Posterior vena cava (tissue), 2 donors: ENCODE results near the gene PLXNA3. TPM values are rescaled to one million over a fixed set of nuclear protein-coding genes. Genes with fewer than 3 reads are reported as not detected.

Source experiments
- DNase-seq: peaks from one replicate; pipeline ENCODE4 v3.0.0-alpha.2; 2020; ENCODE audit warnings: low spot score
- intact Hi-C, 2 donors: fragments of 100-400 bp; cut with DNase I; formaldehyde crosslinking; loops; one replicate each; pipeline versions ENCODE4 v1.14.1 to v1.14.2; 2022 to 2023
- total RNA-seq, 2 donors: library from RNA; stranded (reverse); fragmentation: NEBNext Ultra II Directional; extraction: Animal tissue kit (Norgen Biotek cat#: 25700); gene quantifications; one replicate each; pipeline ENCODE4 v1.2.1, GENCODE V29; 2021
- donor health status: DM: yes; HTN: yes; CAD: no.
- donor health status: DM: yes; HTN: yes; CAD: no.

The PLXNA3 gene
- total RNA-seq, 2 donors from 2014 or later: 23.7 to 31.1 TPM

DNA sequence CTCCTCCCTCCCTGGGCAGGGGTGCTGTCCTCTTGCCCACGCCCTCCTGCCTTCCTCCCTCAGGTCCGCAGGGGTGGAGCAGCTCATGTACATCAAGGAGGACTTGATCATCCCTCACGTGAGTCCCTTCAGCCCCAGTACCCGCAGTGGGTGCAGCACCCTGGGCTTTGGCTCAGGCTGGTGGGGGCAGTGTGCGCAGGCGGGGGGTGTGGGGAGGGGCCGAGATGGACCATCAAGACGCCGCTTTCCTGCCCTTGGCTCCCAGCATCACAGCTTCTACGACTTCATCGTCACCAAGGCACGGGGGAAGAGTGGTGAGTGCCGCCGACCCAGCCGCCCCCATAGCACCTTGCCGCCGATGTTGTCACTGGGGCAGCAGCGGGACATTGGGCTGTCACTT, 8.5 kb upstream of the PLXNA3 start:
- intact Hi-C loops: loop anchor here (5.0 to 10.0 kb wide), 2 partner anchors 38 to 1565 kb away; partner anchors contain the start of gene UBL4A (in 1 of the 2)
- no peak for DNase-seq

DNA sequence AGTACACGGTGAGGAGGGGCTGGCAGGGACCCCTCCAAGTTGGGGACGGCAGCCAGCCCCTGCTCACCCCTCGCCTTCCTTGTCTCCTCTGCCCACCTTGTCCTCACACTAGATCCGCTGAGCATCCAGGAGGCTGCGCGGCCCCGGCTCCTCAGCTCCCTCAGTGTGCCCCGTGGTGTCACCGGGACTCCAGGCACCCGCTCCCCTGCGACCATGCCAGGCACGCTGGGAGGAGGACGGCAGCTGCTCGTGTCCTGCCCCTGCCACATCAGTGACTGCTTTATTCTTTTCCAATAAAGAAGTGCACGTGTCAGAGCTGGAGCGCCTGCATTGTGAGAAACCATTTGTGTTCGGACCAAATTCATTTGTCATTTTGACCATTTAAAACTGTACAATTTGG, 7.8 kb upstream of the PLXNA3 start:
- no peak for DNase-seq
- intact Hi-C loops: loop anchor here in 1 of 2 donors (10.0 kb wide), 1 partner anchor 1566 kb away; no protein-coding TSS in a partner anchor

DNA sequence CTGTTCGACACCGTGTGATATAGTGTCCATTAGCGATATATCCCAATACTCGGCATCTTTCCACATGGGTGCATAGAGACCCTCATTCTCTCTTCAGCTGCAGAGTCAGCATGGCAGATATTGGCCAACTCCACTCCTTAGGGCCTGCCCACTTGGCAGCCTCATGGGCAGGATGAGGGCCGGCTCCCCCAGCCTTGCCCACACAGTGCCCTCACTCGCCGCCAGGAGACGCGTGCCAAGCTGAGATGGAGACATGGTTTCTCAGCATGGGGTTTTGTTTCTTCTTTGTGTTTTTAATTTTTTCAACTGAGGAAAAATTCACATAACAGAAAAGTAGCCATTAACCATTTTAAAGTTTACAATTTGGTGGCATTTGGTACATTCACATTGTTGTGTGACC, 5.3 kb upstream of the PLXNA3 start:
- intact Hi-C loops: loop anchor here in 1 of 2 donors (10.0 kb wide), 1 partner anchor 1568 kb away; no protein-coding TSS in a partner anchor
- DNase-seq: no peak

DNA sequence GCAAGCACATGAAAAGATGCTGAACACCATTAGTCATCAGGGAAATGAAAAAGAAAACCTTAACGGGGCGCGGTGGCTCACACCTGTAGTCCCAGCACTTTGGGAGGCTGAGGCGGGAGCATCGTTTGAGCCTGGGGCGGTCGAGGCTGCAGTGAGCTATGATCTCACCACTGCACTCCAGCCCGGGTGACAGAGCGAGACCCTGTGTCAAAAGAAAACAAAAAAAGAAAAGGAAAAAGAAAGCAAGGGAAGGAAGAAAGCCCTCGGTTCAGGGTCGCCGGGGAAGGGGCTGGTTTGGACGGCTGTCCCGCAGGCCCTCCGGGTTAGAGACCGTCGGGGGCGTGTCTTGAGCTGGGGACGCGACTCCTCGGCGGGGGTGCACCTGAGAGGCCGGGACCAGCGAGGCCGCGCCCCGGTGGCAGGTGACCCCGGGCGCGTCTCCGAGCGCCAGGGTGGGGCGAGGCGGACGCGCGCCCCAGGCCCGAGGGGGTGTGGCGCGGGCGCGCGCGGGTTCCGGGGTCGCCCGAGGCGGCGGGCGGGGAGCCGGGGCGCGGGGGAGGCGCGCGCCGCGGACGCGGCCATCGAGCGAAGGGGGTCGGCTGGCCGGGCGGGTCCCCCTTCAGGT, 478 bp upstream of the PLXNA3 start:
- intact Hi-C loops: loop anchor here in 1 of 2 donors (10.0 kb wide), 1 partner anchor 1573 kb away; no protein-coding TSS in a partner anchor
- no peak for DNase-seq

DNA sequence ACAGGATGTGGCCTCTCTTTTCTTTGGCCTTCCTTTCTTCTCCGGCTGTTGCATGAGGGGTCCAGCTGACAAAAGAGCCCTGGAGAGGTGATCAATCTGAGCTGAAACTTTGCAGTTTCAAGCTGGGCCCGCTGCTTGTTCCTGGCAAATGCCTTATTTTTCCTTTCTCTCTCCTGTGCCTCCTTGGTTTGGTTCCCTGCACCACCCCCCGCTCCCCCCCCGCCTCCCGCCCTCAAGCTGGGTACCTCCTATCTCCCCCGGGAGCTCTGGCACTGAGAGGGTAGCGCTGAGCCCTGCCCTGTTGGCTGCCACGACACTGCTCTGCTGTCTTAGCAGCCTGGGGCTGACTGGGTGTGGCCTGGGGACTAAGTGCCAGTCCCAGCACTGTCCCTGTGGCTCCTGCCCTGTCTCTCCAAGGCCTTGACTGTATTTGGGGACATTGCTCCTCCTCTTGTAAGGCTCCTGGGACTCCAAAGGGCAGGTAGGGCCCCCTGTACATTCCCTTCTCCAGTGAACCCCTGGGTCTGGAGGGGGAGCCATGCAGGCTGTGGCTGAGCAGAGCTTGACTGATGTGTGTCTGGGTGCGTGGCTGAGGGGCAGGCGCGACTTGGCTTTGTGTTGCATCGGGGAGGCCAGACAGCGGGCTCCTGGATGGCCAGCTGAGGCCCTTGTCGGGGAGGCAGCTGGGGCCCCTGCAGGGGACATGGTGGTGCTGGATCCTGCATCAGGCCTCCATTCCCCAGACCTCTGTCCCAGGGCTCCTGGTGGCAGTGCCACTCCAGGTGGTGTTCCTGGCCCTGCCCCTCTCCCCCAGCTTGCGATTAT, 1.1 kb downstream of the PLXNA3 start:
- intact Hi-C loops: loop anchor here in 1 of 2 donors (10.0 kb wide), 1 partner anchor 1574 kb away; no protein-coding TSS in a partner anchor
- no peak for DNase-seq

DNA sequence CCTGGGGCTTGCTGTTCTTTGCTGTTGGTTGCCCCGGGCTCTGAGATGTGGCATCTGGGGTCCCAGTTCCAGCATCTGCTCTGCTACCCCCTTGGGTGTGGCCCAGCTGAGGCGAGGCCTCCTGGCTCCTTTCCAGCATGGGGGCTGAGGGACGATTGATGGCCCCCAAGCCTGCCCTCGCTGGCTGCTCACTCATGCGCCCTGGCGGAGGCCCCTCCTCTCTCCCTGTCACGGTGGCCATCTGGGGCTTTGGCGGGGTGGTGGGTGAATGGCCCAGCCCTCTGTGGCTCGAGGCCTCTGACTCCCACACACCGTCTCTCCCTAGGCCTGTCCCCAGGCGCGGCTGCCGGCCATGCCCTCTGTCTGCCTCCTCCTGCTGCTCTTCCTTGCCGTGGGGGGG, 1.8 kb downstream of the PLXNA3 start:
- no peak for DNase-seq
- intact Hi-C loops: loop anchor here in 1 of 2 donors (10.0 kb wide), 1 partner anchor 1575 kb away; no protein-coding TSS in a partner anchor

DNA sequence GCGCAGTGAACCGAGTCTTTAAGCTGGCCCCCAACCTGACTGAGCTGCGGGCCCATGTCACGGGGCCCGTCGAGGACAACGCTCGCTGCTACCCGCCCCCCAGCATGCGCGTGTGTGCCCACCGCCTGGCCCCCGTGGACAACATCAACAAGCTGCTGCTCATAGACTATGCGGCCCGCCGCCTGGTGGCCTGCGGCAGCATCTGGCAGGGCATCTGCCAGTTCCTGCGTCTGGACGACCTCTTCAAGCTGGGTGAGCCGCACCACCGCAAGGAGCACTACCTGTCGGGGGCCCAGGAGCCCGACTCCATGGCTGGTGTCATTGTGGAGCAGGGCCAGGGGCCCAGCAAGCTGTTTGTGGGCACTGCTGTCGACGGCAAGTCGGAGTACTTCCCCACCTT, 2.2 kb downstream of the PLXNA3 start:
- no peak for DNase-seq
- intact Hi-C loops: no loop called here

DNA sequence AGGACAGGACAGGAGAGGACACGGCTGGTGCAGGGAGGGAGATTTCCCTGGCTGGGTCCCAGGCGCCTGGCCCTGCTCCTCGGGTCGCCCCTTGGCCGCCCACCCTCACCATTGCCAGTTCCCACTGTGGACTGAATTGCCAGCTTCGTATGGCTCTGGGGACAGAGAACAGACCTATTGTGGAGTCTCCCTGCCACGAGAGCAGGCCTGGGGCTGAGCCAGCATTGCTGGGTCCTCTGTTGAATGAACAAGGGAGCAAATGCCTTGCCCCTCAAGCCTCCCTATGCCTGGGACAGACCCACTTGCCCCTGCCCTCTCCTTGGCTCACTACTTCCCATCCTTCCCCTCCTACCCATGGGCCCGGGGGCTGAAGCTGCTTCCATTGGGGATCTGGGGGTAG, 4.3 kb downstream of the PLXNA3 start:
- no peak for DNase-seq
- intact Hi-C loops: no loop called here

DNA sequence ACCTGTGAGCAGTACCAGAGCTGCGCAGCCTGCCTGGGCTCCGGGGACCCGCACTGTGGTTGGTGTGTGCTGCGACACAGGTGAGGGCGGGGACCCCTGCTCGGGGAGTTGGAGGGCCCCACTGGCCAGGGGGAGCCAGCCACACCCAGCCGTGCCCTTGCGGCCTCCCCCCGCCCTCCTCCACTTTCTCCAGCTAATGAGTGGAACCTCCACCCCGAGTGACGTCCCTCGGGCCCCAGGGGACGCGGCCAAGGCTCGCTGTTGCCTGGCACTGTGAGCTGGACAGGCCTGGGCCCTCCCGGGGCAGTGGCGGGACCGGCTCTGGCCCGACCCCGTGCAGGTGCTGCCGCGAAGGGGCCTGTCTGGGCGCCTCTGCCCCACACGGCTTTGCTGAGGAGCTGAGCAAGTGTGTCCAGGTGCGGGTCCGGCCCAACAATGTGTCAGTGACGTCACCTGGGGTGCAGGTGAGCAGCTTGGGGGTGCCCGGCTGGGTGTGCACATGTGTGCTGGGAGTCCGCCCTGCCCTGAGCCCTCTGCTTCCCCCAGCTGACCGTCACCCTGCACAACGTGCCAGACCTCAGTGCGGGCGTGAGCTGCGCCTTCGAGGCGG, 5.6 kb downstream of the PLXNA3 start:
- intact Hi-C loops: no loop called here
- no peak for DNase-seq

DNA sequence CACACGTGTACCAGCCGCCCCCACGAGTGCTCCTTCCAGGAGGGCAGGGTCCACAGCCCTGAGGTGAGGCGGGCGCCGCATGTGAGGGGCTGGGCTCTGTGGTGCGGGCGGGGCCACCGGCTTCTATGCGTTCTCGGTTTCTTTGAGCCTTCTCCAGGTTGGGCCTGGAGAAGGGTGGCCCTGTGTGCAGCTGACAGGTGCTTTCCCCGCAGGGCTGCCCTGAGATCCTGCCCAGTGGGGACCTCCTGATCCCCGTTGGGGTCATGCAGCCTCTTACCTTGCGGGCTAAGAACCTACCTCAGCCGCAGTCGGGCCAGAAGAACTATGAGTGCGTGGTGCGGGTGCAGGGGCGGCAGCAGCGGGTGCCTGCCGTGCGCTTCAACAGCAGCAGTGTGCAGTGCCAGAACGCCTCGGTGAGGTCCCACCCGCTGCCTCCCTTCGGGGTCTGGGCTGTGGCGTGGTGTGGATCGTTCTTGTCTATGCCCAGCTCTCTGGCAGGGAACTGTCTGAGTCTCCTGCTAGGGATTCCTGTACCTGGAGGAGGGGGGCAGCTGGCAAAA, 6.8 kb downstream of the PLXNA3 start:
- intact Hi-C loops: no loop called here
- no peak for DNase-seq

DNA sequence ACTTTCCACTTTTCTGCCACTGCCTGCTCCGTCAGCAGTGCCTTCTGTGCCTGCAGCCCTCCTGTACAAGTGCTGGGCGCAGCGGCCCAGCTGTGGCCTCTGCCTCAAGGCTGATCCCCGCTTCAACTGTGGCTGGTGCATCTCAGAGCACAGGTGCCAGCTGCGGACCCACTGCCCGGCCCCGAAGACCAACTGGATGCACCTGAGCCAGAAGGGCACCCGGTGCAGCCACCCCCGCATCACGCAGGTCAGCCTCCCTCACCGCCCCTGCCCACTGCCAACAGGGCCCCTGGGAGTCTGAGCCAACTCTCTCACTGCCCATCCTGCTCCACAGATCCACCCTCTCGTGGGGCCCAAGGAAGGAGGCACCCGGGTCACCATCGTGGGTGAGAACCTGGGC, 7.5 kb downstream of the PLXNA3 start:
- intact Hi-C loops: no loop called here
- no peak for DNase-seq

DNA sequence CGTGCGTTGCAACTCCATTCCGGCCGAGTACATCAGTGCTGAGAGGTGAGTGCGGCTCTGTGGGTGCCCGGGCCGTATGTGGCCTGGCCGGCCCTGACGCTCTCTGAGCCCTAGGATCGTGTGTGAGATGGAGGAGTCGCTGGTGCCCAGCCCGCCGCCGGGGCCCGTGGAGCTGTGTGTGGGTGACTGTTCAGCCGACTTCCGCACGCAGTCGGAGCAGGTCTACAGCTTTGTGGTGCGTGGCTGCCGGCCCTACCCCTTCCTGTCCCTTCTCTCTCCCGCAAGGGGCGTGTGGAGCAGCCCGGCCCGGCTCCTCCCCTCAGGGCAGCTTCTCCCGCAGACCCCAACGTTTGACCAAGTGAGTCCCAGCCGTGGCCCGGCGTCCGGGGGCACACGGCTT, 8.0 kb downstream of the PLXNA3 start:
- DNase-seq: no peak
- intact Hi-C loops: no loop called here

DNA sequence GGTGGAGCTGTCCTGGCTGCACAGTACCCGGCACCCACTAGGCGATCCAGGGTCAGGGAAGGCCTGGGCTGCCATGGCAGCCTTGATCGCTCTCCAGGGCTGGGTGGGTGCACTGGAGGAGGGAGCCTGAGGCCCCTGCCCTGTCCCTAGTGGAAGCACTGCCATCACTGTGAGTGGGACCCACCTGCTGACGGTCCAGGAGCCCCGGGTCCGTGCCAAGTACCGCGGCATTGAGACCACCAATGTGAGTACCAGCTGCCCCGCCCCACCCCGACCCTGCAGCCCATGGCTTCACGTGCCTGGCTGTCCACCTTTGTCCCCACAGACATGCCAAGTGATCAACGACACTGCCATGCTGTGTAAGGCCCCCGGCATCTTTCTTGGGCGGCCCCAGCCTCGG, 8.8 kb downstream of the PLXNA3 start:
- DNase-seq: no peak
- intact Hi-C loops: no loop called here

DNA sequence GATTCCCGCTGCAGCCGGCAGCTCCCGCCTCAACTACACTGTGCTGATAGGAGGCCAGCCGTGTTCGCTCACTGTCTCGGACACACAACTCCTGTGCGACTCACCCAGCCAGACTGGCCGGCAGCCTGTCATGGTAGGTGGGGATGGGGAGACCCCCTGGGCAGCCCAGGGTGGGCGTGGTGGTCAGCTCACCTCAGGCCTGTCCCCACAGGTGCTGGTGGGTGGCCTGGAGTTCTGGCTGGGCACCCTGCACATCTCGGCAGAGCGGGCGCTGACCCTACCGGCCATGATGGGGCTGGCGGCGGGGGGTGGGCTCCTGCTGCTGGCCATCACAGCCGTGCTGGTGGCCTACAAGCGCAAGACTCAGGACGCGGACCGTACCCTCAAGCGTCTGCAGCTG, 9.5 kb downstream of the PLXNA3 start:
- DNase-seq: no peak
- intact Hi-C loops: no loop called here

DNA sequence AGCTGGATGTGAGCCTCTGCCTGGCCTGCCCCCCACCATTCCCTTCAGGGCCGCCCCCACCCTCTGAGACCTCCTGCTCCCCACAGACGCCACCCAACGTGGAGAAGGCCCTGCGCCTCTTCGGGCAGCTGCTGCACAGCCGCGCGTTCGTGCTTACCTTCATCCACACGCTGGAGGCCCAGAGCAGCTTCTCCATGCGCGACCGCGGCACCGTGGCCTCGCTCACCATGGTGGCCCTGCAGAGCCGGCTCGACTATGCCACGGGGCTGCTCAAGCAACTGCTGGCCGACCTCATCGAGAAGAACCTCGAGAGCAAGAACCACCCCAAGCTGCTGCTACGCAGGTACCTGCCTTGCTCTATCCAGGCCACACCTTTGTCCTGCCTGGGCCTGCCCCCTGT, 10.1 kb downstream of the PLXNA3 start:
- intact Hi-C loops: no loop called here
- peak; percentile 78 for DNase-seq

DNA sequence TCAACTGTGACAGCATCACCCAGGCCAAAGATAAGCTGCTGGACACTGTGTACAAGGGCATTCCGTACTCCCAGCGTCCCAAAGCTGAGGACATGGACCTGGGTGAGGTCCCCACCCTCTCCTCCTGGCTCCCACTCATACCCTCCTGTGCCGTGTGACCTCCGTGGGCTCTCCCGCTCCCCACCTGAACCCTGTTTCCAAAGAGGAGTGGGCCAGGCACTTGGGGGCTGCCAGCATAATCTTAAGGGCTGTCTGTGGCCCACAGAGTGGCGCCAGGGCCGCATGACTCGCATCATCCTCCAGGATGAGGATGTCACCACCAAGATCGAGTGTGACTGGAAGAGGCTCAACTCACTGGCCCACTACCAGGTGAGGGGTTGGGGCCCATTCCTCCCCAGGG, 11.0 kb downstream of the PLXNA3 start:
- peak; percentile 56 for DNase-seq
- intact Hi-C loops: no loop called here

DNA sequence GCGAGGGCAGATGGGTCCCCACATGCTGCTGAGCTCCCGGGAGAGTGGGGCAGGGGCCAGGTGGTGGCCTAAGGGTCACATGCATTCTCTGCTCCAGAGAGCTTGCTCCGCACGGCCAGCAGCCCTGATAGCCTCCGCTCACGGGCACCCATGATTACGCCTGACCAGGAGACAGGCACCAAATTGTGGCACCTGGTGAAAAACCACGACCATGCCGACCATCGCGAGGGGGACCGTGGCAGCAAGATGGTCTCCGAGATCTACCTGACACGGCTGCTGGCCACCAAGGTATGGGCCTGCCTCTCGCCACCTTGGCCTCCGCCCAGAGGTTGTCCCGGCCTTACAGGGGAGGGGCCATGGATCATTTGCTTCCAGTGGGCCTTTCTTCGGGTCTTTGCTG, 11.8 kb downstream of the PLXNA3 start:
- DNase-seq: peak; percentile 73
- intact Hi-C loops: no loop called here

DNA sequence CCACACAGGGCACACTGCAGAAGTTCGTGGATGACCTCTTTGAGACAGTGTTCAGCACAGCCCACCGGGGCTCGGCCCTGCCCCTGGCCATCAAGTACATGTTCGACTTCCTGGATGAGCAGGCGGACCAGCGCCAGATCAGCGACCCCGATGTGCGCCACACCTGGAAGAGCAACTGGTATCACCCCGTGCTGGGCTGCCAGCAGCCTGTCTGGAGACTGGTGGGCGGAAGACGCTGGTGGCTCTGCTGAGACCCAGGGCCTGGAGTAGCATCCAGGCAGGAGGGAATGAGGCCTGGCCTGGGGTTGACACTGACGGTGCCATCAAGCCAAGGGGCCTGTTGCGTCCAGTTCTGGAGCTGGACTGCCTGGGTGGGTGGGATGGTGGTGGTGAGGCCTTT, 12.4 kb downstream of the PLXNA3 start:
- DNase-seq: peak; percentile 77
- intact Hi-C loops: no loop called here

DNA sequence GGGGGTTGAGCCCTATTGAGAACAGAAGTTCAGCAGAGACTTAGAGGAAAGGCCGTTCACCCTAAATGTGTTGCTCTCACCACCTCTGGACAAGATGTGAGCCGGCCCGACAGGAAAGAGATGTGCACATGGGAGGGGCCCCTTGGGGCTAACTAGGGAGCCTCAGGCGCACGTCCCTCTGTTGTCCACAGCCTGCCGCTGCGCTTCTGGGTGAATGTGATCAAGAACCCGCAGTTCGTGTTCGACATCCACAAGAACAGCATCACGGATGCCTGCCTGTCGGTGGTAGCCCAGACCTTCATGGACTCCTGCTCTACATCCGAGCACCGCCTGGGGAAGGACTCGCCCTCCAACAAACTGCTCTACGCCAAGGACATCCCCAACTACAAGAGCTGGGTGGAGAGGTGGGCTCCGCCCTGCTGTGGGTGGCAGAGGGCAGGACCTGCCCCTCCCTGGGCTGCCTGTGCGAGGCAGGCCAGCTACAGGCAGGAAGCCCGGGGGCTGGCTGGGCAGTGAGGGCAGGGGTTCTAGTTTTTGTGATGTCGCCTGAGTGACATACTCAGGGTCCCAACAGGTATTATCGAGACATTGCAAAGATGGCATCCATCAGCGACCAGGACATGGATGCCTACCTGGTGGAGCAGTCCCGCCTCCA, 13.0 kb downstream of the PLXNA3 start:
- peak; percentile 54 for DNase-seq
- intact Hi-C loops: no loop called here
